Ramos (cell line): ENCODE data around the gene TRPC1.
"Not testable (repeated sequence)": the region's sequence is repeated elsewhere in the genome, so short reads cannot be mapped to it uniquely, and the experiment has no call there.

Experiments used
- in situ Hi-C: fragments of 300-500 bp; cut with MboI; formaldehyde crosslinking; loops from one replicate; pipeline ENCODE4 v1.14.3; 2022; ENCODE audit warnings: low sequenced_read_pairs; ENCODE audit not compliant: unreplicated experiment

Gene TRPC1

GRCh38 chr3:142750531-142750930 is 26.7 kb downstream of the TRPC1 start:
- in situ Hi-C loops = not testable (repeated sequence)

- in situ Hi-C loops = not testable (repeated sequence)
These were observed 28.8 kb downstream of the TRPC1 start for GRCh38 chr3:142752605-142753004.

GRCh38 chr3:142754494-142754893 is 30.7 kb downstream of the TRPC1 start:
- in situ Hi-C loops = no loop called here

- in situ Hi-C loops = no loop called here
These were observed 44.5 kb downstream of the TRPC1 start for GRCh38 chr3:142768338-142768737.

GRCh38 chr3:142777927-142778326 is 54.1 kb downstream of the TRPC1 start:
- in situ Hi-C loops = no loop called here

- in situ Hi-C loops = no loop called here
These were observed 54.7 kb downstream of the TRPC1 start for GRCh38 chr3:142778541-142778940.

GRCh38 chr3:142779591-142779990 is 55.8 kb downstream of the TRPC1 start:
- in situ Hi-C loops = no loop called here

- in situ Hi-C loops = no loop called here
These were observed 58.8 kb downstream of the TRPC1 start for GRCh38 chr3:142782616-142783015.

GRCh38 chr3:142784228-142784627 is 60.4 kb downstream of the TRPC1 start:
- in situ Hi-C loops = no loop called here

GRCh38 chr3:142785996-142786395 is 62.2 kb downstream of the TRPC1 start:
- in situ Hi-C loops = no loop called here

GRCh38 chr3:142787719-142788118 is 63.9 kb downstream of the TRPC1 start:
- in situ Hi-C loops = no loop called here

GRCh38 chr3:142794508-142794907 is 70.7 kb downstream of the TRPC1 start:
- in situ Hi-C loops = no loop called here

GRCh38 chr3:142795332-142795731 is 71.5 kb downstream of the TRPC1 start:
- in situ Hi-C loops = no loop called here

GRCh38 chr3:142796823-142797222 is 73.0 kb downstream of the TRPC1 start:
- in situ Hi-C loops = no loop called here

GRCh38 chr3:142801746-142802145 is 77.9 kb downstream of the TRPC1 start:
- in situ Hi-C loops = no loop called here

- in situ Hi-C loops = no loop called here
These were observed 79.1 kb downstream of the TRPC1 start for GRCh38 chr3:142802891-142803290.

GRCh38 chr3:142808103-142808917 is 84.5 kb downstream of the TRPC1 start:
- in situ Hi-C loops = no loop called here

- in situ Hi-C loops = no loop called here
These were observed 85.4 kb downstream of the TRPC1 start for GRCh38 chr3:142809259-142809658.

- in situ Hi-C loops = no loop called here
These were observed 92.0 kb downstream of the TRPC1 start for GRCh38 chr3:142815803-142816202.

- in situ Hi-C loops = no loop called here
These were observed 93.5 kb downstream of the TRPC1 start for GRCh38 chr3:142817356-142817755.

- in situ Hi-C loops = no loop called here
These were observed 94.1 kb downstream of the TRPC1 start for GRCh38 chr3:142817897-142818296.

- in situ Hi-C loops = no loop called here
These were observed 94.8 kb downstream of the TRPC1 start for GRCh38 chr3:142818651-142819050.
